ENCODE results near the gene LCTL.
A peak's percentile ranks its signal among the peaks of the same experiment; 100 is the strongest.

The LCTL gene, protein sequence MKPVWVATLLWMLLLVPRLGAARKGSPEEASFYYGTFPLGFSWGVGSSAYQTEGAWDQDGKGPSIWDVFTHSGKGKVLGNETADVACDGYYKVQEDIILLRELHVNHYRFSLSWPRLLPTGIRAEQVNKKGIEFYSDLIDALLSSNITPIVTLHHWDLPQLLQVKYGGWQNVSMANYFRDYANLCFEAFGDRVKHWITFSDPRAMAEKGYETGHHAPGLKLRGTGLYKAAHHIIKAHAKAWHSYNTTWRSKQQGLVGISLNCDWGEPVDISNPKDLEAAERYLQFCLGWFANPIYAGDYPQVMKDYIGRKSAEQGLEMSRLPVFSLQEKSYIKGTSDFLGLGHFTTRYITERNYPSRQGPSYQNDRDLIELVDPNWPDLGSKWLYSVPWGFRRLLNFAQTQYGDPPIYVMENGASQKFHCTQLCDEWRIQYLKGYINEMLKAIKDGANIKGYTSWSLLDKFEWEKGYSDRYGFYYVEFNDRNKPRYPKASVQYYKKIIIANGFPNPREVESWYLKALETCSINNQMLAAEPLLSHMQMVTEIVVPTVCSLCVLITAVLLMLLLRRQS

DNA sequence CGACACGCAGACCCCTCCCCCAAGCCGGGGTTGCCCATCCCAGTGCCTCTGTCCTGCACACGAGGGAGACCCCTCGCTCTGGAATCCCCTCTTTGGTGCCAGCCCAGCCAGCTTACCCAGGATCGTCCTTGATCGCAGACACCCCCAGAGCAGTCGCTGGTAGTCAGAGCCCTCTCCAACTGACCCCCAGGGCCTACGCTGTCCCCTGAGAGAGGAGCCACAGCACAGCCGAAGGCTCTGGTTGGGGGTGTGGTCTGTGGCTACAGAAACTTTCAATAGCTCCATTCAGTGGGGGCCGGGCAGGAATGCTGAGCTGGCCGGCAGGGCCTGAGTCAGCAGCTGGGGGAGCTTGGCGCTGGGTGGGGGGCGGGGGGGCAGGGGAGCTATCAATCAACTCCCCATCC, at the start of gene LCTL:
Gene LCTL (minus strand): TSS at position 258 of the 404 bp plus-strand sequence. CDS start 633 bp downstream, outside the sequence.
- peak; percentile 53 to 56 for DNase-seq (ENCODE audit: low read depth in 2 of 2)

DNA sequence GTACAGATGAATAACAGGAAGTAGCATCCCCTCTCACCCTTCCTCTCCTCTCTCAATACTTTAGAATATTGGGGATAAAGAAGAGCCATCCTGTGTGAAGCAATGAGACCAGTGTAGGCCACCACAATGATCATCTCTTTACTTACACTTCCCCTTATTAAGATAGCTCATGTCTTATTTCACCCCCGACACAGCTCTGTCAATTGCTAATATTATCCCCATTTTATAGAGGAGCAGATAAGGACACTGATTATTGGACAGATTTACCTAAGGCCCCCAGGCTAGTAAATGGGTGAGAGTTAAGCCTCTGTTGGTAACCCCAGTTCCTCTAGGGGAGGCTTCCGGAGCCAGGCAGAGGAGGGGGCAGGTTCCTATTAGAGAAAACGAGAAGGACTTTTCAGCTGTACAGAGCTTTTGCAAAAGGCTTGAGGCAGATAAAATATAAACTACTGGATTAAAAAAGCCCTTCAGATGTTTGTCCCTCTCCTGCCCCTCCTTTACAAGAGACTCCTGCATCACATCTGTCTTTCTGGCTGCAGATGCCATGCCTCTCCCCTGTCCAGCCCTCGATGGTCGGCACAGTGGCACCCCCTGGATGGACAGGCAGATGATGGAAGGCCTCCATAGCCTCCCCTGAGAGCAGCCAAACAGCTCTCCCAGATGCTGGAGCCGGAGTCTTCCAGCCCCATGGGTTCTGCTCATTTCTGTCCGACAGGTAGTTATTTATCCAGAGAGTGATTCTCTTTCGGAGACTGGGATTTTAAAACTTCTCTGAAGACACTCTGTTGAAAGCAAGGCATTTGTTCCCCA, 49.4 kb upstream of the LCTL start:
- no peak for DNase-seq (ENCODE audit: low read depth in 2 of 2)

DNA sequence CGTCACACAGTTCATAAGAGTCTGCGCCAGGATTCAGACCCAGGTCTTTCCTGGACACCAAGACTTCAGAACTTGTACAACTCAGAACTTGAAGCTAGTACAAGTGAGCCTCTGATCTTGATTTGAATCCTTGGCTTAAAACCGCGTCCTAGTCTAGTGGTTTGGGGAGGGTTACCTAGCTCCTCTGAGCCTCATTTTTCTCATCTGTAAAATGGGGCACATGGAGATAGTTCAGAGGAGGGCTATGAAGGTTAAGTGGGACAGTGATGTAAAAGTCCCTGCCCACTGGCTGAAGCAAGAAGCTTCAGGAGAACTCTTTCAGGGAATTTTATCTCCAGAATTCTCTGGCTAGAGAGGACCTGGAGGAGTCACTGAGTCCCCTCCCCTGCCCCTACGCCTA, 48.7 kb upstream of the LCTL start:
- no peak for DNase-seq (ENCODE audit: low read depth in 2 of 2)

DNA sequence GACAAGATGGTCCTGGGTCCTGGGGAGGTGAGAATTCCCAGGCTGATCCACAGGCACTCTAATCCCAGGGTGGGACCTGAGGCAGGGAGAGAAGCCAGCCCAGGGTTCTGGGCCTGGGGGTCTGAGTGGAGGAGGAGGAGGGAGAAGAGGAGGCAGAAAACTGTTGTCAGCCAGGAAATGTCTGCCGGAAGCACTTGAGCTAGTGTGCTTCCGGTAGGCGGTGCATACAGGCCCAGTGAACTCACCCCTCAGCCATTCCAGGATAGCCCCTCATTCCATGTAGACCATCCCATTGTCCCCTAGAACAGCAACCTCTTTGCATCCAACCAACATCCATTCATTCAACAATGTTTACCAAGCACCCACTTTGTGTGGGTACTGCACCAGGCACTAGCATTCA, 47.9 kb upstream of the LCTL start:
- no peak for DNase-seq (ENCODE audit: low read depth in 2 of 2)

DNA sequence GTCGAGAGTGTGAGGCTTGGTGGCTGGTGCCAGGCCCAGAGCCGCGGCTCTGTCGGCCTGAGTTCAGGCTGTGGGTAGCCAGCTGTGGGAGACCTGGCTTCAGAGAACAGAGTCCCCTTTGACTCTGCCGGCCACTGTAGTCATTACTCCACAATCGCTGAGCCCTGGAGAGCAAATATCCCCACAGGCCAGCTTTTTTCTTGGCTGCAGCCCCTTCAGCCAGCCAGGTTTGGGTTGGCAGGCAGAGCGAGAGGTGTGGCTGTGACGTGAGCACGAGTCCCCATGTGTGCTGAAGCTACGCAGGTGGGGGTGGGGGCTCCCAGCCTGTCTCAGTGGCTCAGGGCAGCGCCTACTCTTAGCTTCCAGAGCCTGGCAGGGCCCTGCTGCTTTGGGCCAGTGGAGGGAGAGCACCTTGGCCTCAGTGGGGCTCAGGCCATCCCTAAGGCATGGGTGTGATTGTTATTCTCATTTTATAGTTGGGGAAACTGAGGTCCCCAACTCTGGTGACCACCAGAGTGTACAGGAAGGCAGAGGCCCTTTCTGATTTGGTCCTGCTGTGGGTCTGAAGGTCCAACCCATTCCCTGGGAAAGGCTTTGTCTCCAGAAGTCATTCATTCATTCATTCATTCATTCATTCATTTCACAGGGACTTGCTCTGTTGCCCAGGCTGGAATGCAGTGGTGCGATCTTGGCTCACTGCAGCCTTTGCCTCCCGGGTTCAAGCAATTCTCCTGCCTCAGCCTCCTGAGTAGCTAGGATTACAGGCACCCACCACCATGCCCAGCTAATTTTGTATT, 45.7 kb upstream of the LCTL start:
- DNase-seq (ENCODE audit: low read depth in 2 of 2), result no peak

DNA sequence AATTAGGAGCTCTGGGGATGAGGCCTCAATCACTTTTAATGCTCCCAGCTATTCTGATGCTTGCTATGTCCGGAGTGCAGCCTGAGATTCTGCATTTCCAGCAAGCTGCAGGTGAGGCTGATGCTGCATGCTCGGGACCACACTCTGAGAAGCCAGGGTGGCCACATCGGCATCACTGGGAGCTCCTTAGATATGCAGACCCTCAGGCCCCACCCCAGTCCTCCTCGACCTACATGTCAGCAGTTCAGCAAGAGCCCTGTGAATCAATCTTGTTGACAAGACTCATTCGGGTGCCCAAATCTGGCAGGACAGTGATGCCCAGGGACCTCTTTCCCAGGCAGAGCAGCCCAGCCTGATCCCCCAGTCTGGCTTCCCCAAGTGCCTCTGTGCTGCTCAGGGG, 44.1 kb upstream of the LCTL start:
- DNase-seq (ENCODE audit: low read depth in 2 of 2), result no peak

DNA sequence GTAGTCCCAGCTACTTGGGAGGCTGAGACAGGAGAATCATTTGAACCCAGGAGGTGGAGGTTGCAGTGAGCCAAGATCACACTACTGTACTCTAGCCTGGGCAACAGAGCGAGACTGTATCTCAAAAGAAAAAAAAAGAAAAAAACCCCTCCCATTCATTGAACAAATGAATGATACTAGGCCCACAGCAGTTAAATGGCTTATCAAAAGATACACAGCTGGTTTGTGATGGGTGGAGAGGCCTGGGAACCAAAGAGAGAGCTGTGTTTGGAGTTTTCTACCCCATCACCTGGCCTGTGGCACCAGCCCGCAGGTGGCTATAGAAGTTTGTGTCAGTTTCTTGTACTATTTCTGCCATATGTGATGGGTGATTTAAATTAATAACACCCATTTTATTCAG, 43.1 kb upstream of the LCTL start:
- no peak for DNase-seq (ENCODE audit: low read depth in 2 of 2)

DNA sequence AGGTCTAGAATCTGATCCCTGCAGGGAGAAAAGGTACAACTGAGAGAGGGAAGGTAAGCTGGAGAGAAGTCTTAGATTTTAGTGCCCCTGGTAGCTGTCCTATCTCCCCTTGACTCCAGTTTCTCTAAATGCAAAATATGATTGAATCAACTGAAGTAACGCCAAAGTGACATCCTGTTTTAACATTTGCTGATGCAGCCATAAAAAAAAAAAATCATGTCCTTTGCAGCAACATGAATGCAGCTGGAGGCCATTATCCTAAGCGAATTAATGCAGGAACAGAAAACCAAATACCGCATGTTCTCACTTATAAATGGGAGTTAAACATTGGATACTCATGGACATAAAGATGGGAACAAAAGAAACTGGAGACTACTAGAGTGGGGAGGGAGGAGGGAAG, 42.4 kb upstream of the LCTL start:
- no peak for DNase-seq (ENCODE audit: low read depth in 2 of 2)

DNA sequence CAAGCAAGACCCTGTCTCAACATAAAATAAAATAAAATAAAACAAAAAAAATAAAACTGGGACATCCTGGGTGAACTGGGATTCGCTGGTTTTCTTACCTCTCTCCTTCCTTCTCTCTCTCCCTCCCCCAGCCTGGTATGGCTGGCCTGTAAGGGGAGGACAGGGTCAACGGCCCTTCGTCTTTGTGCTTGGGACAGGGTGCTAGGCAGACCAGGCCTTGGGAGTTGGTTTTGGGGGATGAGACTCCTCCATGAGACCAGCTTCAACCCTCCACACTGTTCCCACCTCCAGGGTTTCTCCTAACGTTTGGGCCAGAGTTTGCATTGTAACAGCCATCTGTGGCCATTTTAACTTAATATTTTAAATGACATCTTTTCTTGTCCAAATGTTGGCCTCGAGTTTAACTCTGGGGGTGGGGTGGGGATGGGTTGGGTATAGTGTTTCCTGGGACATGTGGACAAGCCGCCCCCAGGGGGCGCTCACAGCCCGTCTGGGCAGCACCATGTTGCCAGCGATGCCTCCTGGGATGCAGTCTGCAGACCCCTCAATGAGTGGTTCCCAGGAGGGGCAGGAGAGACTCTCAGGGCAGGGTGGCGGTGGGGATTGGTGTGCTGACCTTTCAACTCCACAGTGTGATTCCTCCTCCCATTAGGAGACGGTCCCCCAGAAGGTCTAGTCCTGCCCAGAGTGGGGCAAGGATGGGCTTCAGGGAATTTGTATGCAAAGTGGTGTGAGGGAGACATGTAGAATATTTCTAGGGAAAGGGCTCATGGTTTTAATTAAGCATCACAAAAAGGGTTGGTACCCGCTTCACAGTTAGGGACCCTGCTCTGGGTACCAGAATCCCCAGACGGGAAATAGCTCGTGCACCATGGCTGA, 37.7 kb upstream of the LCTL start:
- peak in 1 of 2 experiments; percentile 12 for DNase-seq (ENCODE audit: low read depth in 2 of 2)

DNA sequence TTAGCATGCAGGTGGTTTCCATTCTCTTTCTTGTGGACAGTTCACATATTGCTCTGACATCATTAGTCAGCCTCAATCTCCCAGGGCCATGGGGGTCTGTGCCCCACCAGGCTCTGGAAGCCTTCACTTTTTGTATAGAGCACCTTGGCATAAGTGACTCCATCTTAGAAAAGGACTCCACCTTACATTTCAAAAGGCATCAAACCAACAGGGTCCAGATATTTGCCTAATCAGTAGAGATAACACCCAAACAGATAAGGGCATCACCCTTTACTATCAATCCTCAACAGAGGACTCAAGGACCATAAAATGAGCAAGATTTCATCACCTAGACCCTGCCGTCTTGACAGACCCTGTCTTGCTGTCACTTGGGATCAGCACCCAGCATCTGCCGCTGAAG, 35.7 kb upstream of the LCTL start:
- no peak for DNase-seq (ENCODE audit: low read depth in 2 of 2)

DNA sequence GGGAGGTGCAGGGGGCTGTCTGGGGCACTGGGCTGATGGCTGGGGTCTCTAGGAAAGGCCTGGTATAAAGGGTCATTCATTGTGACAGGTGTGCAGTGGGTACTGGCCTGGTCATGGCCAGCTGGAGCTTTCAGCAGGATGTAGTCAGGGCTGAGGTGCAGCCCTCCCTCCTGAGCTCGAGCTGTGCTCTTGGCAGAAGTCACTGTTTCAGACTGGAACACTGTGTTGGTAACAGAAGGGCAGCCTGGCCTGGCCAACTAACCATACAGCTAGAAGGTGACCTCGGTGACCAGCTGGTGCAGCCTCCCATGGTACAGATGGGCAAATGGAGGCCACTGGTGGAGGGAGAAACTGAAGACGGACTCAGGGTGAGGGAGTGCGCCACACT, 34.4 kb upstream of the LCTL start:
- no peak for DNase-seq (ENCODE audit: low read depth in 2 of 2)

DNA sequence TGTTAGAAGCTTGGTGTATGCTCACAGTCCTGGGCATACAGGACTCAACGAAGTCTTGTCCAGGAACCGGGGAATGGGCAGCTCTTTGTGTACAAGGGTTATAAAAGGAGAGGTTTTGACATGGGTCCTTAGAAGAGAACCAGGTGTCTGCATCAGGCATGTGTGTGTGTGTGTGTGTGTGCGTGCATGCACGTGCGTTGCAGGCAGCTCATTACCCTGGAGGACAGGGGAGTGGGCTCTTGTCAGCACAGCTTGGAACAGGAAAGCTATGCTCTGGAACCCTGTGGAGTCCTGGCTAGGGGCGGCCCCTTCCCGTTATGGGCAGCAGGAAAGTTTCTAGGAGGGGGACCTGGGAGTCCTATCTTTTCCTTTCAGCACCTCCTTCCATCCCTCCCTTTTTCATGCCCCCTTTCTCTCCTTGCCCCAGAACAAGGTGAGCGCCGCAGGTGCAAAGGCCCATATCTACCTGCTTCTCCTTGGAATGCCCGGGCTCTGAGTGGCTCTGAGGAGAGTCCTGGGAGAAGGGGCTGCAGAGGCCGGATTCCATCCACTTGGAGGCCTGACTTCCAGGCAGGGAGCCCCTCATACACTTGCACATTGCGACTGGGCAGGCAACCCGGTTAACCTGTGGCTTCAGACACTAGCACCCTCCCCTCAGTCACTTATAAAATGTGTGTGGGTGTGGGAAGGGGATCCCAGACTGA, 33.9 kb upstream of the LCTL start:
- DNase-seq (ENCODE audit: low read depth in 2 of 2), result no peak

DNA sequence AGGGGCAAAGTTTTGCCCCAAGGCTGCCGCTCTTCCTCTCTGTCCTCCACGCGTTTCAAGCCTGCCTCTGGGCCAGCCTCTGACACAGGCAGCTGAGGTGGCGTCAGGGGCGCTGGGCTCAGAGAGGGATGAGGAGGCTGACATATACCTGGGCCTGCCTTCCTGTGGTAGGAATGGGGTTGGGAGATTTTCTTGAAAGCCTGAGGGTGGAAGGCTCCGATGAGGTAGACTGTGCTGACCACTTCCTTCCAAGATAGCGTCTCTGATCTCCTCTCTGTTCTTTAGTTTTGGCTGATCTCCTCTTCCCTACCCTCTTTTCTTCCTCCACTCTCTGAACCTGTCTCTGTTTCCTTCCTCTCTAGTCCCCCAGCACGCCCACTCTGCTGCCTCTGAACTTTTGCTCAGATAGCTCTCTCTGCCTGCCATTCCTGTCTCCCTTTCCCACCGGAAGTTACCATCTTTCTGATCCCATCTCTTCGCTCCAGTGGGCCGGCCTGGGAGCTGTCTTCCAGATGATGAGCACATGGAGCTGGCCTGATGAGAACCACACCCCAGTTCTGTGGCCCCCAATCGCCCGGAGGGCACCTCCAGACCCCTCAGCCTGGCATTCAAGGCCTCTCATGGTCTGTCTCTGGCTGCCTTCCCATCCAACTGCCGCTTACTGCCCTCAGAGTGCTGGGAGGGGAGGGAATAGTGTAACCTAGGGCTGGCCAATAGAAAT, 32.5 kb upstream of the LCTL start:
- no peak for DNase-seq (ENCODE audit: low read depth in 2 of 2)

DNA sequence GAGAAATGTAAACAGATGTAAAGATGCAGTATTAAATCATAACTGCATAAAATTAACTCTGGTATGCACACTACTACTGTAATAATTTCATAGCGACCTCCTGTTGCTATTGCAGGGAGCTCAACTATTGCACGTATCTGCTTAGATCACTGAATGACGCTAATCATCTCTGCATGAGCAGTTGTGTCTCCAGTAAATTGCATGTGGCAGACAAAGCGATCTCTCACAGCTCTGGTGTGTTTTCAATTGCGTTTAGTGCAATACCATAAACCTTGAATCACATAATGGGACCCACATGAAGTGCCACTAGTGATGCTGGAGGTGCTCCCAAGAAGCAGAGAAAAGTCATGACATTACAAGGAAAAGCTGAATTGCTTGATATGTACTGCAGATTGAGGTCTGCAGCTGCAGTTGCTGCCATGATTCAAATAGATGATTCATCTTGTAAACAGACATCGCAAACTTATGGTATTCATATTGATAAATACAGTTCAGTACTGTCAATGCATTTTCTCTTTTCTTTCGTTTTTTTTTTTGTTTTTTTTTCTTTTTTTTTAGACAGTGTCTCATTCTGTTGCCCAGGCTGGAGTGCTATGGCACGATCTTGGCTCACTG, 30.2 kb upstream of the LCTL start:
- peak; percentile 54 to 56 for DNase-seq (ENCODE audit: low read depth in 2 of 2)

DNA sequence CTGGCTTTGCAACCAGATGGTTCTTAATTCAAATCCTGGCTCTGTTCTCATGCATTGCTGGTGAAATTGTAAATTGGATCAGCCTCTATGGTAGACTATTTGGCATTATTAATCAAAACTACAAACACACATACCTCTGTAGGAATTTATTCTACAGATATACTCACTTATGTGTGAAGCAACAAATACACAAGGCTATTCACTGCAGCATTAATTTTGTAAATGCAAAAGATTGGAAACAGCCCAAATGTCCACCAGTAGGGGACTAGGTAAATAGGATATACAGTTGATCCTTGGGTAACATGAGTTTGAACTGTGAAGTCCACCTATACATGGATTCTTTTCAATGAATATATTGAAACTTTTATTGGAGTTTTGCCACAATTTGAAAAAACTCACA, 29.5 kb upstream of the LCTL start:
- no peak for DNase-seq (ENCODE audit: low read depth in 2 of 2)

DNA sequence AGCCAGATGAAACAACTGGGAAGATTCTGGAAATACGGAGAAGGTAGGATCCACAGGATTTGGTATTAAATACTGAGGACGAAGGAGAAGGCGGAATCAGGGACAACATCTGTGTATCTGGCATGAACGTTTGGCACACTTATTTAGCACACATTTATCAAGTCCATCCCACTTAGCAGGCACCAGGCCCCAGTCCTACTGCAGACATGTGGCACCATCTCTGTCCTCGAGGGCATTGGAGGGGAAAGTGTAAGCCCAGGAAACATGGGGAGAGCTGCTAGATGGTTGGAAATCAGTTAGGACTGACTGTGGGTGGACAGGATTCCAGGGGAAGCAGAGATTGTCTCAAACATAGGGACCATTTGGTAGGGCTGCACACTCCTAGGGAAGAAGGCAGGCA, 29.0 kb upstream of the LCTL start:
- no peak for DNase-seq (ENCODE audit: low read depth in 2 of 2)

DNA sequence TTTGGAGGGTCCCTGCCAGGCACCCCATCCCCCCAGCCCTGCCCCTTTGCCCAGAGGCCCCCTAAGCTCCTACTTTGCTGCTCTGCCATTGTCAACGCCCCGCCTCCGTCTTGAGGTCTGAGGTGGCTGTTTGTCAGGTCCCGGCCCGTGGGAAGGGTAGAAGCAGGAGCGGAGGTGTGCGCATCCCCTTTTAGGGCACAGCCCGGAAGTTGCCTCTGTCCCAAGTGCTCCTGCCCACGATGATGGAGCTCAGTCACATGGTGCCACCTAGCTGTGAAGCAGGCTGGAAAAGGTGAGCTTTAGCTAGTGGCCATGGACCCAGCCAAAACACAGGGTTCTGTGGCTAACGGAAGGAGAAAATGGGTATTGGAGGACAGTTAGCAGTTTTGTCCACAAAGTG, 28.5 kb upstream of the LCTL start:
- DNase-seq (ENCODE audit: low read depth in 2 of 2), result no peak

DNA sequence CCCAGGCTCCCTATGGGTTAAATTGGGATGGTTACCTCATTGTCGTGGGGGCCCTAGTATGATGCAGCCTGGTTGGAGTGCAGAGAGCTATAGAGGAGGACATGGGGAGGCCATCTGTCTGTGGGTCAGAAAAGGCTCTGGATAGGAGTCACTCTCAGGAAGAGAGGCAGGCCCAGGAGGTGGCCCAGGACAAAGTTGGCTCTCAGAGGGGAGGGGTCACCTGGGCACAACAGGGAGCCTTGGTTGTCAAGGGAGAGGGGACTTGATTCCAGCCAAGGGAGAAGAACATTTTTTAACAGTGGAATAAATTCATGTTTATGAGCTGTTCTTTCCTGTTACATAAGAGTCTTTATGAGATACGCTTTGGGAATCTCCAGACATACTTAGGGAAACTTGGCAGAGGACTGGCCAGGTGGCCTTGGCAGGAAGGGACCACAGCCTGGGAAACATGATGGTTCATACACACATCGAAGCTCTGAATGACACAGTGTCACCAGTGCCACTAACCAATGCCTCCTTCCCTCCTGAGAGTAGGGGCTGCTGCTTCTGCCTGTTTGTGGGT, 27.5 kb upstream of the LCTL start:
- no peak for DNase-seq (ENCODE audit: low read depth in 2 of 2)

Measured in fibroblast of skin of left biceps (primary cell).